K562 (cell line): ENCODE results near the gene ZBTB2. TPM values are rescaled to one million over a fixed set of nuclear protein-coding genes. Genes with fewer than 3 reads are reported as not detected.

Source experiments
- CREB5 ChIP-seq: fragments of 250-450 bp; sonication (Bioruptor Pico); IDR thresholded peaks from 2 replicates; pipeline ENCODE4 v1.5.0; 2020; ENCODE audit warnings: mild to moderate bottlenecking
- EHMT2 ChIP-seq: fragments of 450-650 bp; IDR thresholded peaks from 2 replicates; pipeline ENCODE4 v1.6.1; 2018; ENCODE audit warnings: antibody characterized with exemption
- GATA2 ChIP-seq: sonication (generic); formaldehyde crosslinking; IDR thresholded peaks from 2 replicates; pipeline ENCODE4 v1.4.0; 2020; ENCODE audit warnings: mild to moderate bottlenecking, missing genetic modification reagents
- NCOA4 ChIP-seq: fragments of 450-650 bp; IDR thresholded peaks from 2 replicates; pipeline ENCODE4 v1.6.1; 2018; ENCODE audit warnings: mild to moderate bottlenecking; ENCODE audit not compliant: partially characterized antibody
- TAF9B ChIP-seq: fragments of 450-650 bp; IDR thresholded peaks from 2 replicates; pipeline ENCODE4 v1.6.1; 2018; ENCODE audit warnings: mild to moderate bottlenecking; ENCODE audit not compliant: partially characterized antibody
- ZNF212 ChIP-seq: fragments of 450-650 bp; formaldehyde crosslinking; IDR thresholded peaks from 2 replicates; pipeline ENCODE4 v1.4.0; 2020; ENCODE audit warnings: mild to moderate bottlenecking
- polyA plus RNA-seq, 8 experiments: library from polyadenylated mRNA; depleted of rRNA in 4 of 8; stranded (reverse) in 5 of 8; unstranded in 3 of 8; fragments of >200 nt; fragmentation: Nextera tagmentation in 2 of 8; fragmentation: Illumina TruSeq in 1 of 8; extraction: Ambion mirVana in 2 of 8; extraction: Trizol in 1 of 8; gene quantifications; 2 replicates each; pipeline versions ENCODE4 v1.2.1 to v1.2.3, GENCODE V29; 2011 to 2014; ENCODE audit warnings: inconsistent platforms in 1 of 8, missing spikeins in 1 of 8
- total RNA-seq, 7 experiments: library from RNA; depleted of rRNA in 6 of 7; stranded (reverse); fragments of >200 nt in 6 of 7; fragmentation: Illumina TruSeq in 2 of 7; extraction: Trizol in 2 of 7; gene quantifications; 2 replicates each; pipeline versions ENCODE4 v1.2.1 to v1.2.3, GENCODE V29; 2011 to 2021; ENCODE audit warnings: low replicate concordance in 1 of 7
- TF ChIP-seq, protein P1 (sequence below): fragments of 450-650 bp; IDR thresholded peaks from 2 replicates; pipeline ENCODE4 v1.6.1; 2017; ENCODE audit warnings: antibody characterized with exemption, mild to moderate bottlenecking

Gene ZBTB2
- total and polyA plus RNA-seq, 9 of the 15 experiments (the other 6 are each of a cell fraction or from before 2014, with no cell fraction given) = 5.1 to 26.2 (median 16.4) TPM

- TF ChIP-seq, protein P1, sequence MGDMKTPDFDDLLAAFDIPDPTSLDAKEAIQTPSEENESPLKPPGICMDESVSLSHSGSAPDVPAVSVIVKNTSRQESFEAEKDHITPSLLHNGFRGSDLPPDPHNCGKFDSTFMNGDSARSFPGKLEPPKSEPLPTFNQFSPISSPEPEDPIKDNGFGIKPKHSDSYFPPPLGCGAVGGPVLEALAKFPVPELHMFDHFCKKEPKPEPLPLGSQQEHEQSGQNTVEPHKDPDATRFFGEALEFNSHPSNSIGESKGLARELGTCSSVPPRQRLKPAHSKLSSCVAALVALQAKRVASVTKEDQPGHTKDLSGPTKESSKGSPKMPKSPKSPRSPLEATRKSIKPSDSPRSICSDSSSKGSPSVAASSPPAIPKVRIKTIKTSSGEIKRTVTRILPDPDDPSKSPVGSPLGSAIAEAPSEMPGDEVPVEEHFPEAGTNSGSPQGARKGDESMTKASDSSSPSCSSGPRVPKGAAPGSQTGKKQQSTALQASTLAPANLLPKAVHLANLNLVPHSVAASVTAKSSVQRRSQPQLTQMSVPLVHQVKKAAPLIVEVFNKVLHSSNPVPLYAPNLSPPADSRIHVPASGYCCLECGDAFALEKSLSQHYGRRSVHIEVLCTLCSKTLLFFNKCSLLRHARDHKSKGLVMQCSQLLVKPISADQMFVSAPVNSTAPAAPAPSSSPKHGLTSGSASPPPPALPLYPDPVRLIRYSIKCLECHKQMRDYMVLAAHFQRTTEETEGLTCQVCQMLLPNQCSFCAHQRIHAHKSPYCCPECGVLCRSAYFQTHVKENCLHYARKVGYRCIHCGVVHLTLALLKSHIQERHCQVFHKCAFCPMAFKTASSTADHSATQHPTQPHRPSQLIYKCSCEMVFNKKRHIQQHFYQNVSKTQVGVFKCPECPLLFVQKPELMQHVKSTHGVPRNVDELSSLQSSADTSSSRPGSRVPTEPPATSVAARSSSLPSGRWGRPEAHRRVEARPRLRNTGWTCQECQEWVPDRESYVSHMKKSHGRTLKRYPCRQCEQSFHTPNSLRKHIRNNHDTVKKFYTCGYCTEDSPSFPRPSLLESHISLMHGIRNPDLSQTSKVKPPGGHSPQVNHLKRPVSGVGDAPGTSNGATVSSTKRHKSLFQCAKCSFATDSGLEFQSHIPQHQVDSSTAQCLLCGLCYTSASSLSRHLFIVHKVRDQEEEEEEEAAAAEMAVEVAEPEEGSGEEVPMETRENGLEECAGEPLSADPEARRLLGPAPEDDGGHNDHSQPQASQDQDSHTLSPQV = no peak
- TF ChIP-seq ZNF212 (CRISPR knock-in tag) (no peak), CREB5 (CRISPR knock-in tag) (no peak), TAF9B (no peak), EHMT2 (no peak), GATA2 (CRISPR knock-in tag) (no peak), NCOA4 (no peak)
Observed at GRCh38 chr6:151351146-151351700, 40.1 kb downstream of the ZBTB2 start (continued).
